NAMALWA (cell line): ENCODE data around the gene SORL1-AS1.

ENCODE experiments used
- DNase-seq: peaks from one replicate; pipeline ENCODE4 v3.0.0-alpha.2; 2015; ENCODE audit warnings: low spot score

Gene SORL1-AS1

GRCh38 chr11:121476379-121477032 is 23.7 kb upstream of the SORL1-AS1 start:
- DNase-seq: no peak

DNA sequence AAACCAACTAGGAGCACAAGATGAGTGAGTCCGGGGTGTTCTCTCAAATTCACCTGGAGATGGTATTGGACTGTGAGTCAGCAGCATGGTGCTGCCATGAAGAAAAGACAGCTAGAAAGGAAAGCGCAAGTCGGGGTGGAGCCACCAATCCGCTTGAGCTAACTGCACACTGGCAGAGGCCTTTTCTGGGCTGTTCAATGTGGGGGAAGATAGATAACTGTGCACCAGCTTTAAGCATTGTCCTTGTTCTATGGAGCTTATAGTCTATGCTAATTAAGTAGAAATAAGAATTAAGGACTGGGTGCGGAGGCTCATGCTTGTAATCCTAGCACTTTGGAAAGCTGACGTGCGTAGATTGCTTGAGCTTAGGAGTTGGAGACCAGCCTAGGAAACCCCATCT is 21.9 kb upstream of the SORL1-AS1 start:
- DNase-seq: no peak

- no peak for DNase-seq
Measured at GRCh38 chr11:121473064-121473777, 20.5 kb upstream of the SORL1-AS1 start.

GRCh38 chr11:121472312-121472711 is 19.5 kb upstream of the SORL1-AS1 start:
- no peak for DNase-seq

DNA sequence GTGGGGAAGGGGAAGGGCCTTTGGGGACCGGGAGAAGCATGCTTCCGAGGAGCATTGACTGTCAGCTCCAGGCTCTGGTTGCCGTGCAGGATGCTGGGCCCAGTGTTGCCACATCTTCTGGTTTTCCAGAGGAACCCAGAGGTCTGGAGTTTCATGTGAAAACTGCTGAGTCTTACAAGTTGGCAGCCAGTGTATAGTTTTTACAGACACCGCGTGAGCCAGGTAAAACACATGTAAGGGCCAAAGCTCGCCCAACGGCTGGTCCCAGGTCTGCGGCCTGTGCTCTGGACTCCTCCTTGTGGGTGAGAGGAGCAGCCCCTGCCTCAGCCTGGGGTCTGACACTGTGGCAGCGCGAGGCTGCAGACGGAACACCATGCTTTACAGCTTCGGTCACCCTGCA is 18.4 kb upstream of the SORL1-AS1 start:
- DNase-seq: no peak

- DNase-seq: no peak
Measured at GRCh38 chr11:121469910-121470309, 17.1 kb upstream of the SORL1-AS1 start.

- DNase-seq: no peak
Measured at GRCh38 chr11:121467965-121468364, 15.2 kb upstream of the SORL1-AS1 start.

DNA sequence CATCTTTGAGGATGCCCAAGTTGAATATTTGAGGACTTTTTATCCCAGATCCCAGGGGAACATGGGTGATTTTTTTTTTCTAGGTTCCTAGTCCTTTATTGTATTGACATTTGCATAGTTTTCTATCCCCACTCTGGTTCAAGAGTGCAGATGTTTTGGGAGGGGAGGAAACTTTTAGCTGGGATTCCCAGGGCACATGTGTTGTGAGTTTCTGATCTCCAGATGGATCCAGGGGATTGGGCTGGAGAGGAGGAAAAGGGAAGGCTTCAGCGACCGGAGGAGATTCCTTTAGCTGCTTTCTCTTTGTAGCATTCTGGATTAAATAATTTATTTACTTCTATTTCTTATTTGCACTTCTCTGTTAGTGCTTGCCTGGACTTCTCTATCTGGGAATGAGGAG is 14.7 kb upstream of the SORL1-AS1 start:
- no peak for DNase-seq

- DNase-seq: peak; percentile 18
Measured at GRCh38 chr11:121466063-121466794, 13.5 kb upstream of the SORL1-AS1 start.

DNA sequence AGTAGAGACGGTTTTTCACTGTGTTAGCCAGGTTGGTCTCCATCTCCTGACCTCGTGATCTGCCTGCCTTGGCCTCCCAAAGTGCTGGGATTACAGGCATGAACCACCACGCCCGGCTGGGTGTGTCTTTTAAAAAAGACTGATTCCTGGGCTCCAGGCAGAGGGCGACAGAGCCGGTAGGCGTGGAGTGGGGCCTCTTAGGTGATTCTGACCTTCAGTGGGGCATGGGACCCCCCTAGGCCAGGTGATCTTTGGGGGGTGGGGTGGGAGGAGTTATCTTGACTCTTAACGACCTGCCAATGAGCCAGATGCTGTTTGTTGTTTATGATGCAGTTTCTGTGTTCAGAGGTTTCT is 12.9 kb upstream of the SORL1-AS1 start:
- no peak for DNase-seq

- DNase-seq: no peak
Measured at GRCh38 chr11:121464352-121464946, 11.7 kb upstream of the SORL1-AS1 start.

GRCh38 chr11:121463689-121464335 is 11.0 kb upstream of the SORL1-AS1 start:
- DNase-seq: no peak

GRCh38 chr11:121461843-121462242 is 9.1 kb upstream of the SORL1-AS1 start:
- DNase-seq: no peak

- DNase-seq: no peak
Measured at GRCh38 chr11:121460941-121461514, 8.3 kb upstream of the SORL1-AS1 start.

DNA sequence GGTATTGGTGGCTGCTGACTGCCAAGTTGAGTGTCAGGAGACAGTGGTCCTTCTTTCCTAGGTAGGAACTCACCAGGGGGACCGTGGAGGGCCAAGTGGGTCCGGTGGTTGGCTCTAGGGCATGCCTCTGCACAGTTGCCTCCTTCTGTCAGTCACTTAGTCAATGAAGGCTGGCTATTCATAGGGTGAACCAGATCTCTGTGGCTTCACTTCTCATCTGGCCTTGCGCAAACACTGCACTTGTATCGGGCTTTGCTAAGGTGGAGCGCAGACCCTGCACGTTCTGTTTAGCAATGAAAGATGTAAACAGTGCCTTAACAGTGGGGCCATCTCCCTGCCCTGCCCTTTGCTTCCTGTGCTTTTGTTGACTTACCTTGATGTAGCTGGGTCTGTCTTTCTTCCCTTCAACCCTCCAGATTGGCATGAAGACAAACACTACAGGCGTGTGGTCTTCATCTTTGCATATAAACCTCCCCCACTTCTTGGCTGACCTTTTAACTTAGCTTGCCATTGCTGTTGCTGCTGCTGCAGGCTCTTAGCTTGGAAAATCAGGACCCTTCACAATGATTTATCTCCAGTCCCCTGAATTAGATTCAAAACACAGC is 6.7 kb upstream of the SORL1-AS1 start:
- DNase-seq: no peak

DNA sequence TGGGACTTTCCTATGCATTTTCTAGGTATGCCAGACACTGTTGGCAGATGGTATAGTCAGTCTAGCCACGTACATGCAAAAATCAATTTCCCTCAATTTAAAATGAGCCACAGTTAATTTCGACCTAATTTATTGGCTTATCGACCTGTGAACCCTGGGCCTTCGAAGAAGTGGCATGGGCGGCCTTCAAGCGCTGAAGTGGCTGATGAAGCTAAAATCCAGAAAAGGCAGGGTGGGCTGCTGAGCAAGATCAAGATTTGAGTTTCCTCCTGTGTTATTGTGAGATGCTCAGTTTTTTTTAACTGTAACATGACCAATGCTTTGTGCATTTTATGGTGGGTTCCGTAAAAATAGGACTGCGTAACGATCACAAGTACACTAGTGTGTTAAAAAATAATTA is 5.8 kb upstream of the SORL1-AS1 start:
- no peak for DNase-seq

GRCh38 chr11:121456816-121457431 is 4.2 kb upstream of the SORL1-AS1 start:
- no peak for DNase-seq

GRCh38 chr11:121456151-121456550 is 3.4 kb upstream of the SORL1-AS1 start:
- no peak for DNase-seq

- DNase-seq: no peak
Measured at GRCh38 chr11:121455115-121455514, 2.3 kb upstream of the SORL1-AS1 start.

DNA sequence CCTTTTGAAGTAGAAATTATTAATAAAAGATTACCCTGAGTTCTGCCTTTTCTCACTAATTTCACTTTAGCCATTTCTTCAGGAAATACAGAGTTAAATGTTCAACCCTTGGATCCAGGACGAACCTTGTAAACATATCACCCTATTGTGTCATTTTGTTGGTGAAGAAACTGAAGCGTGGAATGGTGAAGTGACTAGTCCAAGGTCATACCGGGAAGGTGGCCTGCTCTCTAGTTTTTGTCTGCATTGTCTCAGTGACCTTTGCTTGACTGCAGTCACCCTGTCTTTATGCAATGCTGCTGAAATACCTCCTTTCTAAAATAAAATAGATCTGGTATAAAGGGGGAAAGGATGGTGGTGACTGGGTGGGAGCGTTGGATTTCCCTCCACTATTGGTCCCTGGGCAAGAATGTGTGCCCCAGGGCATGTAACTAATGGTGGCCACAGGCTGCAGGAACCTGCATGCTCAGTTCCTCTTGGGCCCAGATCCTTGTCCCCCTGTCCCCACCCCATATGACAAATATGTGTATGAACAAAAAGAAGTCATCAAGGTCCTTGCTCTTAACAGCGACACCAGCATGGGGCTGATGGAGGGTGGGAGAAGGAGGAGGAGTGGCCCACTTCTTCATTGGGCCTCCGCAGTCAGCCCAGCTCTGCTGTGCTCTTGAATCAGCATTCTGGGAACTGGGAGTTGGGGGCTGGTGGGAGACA is 977 bp upstream of the SORL1-AS1 start:
- DNase-seq: no peak
